Activated CD8-positive, alpha-beta memory T cell treated with anti-CD3 and anti-CD28 coated beads, Interleukin-2, amount 50 U/mL, for 24 hours (primary cell): ENCODE results near the gene PRIMPOL.
"Not testable (repeated sequence)": the region's sequence is repeated elsewhere in the genome, so short reads cannot be mapped to it uniquely, and the experiment has no call there.

Source experiments
- DNase-seq: peaks from one replicate; pipeline ENCODE4 v3.0.0-alpha.2; 2020; ENCODE audit errors: extremely low read depth

Gene PRIMPOL

DNA sequence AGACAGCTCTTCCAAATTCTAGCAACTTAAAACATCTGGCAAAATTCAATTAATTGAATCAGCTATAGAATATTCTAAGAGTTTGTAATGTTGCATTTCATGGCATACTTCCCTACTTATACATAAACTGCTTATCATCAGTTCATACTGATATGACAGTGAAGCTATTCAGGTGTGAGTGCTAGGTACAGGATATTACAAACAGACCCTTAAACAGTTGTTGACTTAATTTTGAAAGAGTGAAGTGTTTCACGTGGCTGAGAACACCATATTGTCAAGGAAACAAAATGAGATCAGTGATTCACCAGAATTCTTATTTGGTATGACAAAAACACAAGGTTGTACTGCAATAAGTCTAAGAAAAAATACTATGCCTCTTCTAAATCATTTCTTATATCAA lies 56.9 kb downstream of the PRIMPOL start:
- no peak for DNase-seq

DNA sequence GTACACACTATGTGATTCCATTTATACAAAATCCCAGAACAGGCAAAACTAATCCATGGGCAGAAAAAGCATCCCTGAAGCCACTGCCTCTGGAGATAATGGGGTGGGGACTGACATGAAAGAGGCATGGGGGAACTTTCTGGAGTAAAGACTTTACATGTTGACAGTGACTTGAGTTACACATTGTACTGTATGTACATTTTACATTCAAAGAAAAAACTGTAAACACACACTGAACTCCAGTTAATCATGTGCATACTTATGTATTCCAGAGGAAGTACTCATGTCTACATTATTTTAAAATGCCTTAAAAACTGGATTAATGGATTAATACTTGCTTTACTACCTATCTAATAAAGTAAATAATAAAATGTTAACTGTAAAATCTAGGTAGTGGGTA lies 62.8 kb downstream of the PRIMPOL start:
- no peak for DNase-seq

DNA sequence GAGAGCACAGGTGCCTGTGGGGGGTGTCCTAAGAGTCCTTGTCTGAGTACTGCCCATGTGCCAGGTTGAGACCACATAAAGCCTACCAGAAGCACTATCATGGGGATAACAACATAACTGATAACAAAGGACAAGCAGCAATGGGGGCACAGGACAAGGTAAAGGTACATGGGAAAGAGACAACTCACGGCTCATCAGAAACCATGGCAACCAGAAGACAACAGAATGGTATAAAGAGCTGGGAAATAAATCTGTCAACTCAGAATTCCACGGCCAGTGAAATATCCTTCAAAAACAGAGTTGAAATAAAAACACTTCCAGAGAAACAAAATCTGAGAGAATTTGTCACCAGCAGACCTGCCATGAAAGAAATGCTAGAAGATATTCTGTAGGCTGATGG lies 64.3 kb downstream of the PRIMPOL start:
- no peak for DNase-seq

DNA sequence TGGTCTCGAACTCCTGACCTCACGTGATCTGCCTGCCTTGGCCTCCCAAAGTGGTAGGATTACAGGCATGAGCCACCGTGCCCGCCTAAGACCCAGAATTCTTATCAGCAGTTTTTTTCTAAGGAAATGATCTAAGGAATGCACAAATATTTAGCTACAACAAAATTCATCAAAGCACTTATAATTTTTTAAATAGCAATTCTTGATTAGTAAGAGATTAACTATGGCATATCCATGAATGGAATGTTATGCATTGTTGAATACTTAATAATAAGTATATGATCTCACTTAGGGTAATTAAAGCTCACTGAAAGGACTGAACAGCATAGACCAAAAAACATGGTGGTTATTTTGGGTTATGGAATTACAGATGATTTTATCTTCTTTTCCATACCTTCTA lies 66.0 kb downstream of the PRIMPOL start:
- DNase-seq = no peak

DNA sequence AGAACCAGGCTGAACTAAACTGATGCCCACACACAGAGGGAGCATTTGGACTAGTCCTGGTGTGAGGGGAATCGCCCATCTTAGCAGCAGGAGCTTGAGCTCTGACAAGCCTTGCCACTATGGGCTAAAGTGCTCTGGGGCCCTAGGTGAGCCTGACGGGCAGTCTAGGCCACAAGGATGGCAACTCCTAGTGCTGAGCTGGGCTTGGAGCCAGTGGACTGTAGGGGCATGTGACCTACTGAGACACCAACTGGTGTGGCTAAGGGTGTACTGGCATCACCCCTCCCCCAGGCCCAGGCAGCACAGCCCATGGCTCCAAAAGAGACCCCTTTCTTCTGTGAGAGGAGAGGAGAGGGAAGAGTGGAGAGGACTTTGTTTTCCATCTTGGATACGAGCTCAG lies 69.9 kb downstream of the PRIMPOL start:
- no peak for DNase-seq

DNA sequence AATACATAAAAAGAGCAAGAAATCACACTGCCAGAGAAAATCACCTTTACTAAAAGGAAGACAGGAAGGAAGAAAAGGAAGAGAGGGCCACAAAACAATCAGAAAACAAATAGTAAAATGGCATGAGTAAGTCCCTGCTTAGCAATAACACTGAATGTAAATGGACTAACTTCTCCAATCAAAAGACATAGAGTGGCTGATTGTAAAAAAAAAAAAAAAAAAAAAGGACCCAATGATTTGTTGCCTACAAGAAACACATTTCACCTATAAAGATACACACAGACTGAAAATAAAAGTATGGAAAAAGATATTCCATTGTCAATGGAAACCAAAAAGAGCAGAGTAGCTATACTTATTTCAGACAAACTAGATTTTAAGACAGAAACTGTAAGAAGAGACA lies 71.7 kb downstream of the PRIMPOL start:
- no peak for DNase-seq

DNA sequence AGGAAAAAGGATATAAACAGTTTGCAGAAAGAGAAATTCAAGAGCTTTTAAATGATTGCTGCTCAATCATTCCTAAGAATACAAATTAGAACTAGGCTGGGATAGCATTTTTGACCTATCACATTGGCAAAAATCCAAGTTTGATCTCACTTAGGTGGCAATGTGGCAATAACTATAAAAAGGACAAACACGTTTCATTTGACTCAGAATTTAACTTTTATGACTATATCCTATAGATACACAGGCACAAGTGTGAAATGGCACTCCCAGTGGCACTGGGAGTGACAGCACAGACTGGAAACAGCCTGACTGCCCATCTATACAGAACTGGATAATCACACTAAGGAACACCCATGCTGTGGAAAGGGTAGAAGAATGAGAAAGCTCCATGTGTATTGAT lies 73.3 kb downstream of the PRIMPOL start:
- no peak for DNase-seq

DNA sequence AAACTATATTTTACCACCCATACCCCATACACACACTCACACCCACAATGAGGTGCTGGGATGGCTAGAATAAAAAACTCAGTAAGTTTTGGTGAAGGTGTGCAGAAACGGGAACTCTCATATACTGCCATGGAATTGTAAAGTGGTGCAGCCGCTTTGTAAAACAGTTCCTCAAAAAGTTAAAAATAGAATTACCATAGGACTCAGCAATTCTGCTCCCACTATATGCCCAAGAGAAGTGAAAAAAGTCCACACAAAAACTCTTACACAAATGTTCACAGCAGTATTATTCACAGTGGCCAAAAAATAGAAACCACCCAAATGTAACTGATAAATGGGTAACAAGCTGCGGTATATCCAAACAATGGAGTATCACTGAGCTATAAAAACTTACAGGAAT lies 77.9 kb downstream of the PRIMPOL start:
- DNase-seq = no peak

DNA sequence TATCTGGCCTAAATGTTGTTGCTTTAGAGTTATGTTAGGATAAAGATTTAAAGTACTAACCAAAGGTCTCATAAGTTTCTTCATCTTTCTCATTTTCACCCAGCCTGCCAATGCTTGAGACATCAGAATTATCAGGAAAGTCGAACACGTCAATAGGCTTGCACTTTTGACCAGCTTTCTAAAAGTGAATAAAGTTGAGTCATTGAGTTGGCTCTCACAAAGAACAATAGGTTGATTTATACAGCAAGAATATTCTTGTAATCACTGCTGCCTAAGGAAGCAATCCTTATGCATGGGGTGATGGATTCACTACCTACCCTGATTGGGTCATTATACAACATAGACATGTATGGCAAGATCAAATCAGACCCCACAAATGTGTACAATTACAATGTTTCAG lies 79.3 kb downstream of the PRIMPOL start:
- no peak for DNase-seq

DNA sequence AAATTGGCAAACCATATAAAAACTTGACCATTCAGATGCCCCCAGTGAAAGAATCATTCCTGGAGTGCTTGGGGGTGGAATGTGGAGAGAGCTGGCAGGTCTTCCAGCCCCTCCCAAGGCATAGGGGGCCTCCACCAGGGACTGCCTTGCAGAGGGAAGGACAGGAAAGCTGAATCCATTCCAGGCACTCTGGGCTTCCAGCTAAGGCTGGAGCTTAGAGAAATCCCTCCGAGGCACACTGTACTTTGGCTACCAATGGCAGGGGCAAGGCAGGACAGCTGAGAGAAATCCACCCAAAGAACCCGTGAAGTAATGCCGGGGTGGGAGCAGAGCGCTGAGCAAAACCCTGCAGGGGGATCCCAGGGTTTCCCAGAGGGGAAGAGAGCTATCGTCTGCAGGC lies 80.4 kb downstream of the PRIMPOL start:
- no peak for DNase-seq

DNA sequence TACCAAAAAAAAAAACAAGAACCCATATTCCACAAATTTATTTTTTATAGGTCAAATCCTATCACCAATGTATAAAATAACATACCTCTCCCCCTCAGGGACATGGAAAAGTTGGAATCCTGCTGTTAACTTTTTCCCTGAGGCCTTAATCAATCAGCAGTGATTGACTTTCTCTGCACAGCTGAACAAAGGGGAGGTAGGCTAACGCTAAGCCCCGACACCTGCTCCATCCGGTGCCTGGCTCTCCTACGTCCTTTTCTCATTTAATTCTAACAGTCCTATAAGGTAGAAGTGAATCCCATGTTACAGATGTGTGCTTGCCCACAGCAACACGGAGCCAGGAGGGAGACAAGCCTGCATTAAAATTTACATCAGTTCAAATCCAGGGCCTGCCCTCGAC lies 81.5 kb downstream of the PRIMPOL start:
- no peak for DNase-seq

DNA sequence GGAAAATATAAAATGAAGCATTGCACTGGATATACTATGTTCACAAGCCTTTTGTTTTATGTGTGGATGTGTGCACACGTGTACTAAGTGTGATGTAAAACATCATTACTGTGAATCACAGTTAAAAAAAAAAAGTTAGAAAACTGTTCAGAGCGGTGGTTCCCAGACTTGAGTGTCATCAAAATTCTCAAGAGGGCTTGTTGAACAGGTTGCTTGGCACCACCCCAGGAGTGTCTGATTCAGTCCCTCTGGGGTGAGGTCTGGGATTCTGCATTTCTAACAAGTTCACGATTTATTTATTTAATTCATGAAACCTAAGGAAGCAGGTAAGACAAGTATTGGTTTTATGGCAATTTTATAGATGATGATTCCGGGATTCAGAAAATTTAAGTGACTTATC lies 82.6 kb downstream of the PRIMPOL start:
- DNase-seq = no peak

DNA sequence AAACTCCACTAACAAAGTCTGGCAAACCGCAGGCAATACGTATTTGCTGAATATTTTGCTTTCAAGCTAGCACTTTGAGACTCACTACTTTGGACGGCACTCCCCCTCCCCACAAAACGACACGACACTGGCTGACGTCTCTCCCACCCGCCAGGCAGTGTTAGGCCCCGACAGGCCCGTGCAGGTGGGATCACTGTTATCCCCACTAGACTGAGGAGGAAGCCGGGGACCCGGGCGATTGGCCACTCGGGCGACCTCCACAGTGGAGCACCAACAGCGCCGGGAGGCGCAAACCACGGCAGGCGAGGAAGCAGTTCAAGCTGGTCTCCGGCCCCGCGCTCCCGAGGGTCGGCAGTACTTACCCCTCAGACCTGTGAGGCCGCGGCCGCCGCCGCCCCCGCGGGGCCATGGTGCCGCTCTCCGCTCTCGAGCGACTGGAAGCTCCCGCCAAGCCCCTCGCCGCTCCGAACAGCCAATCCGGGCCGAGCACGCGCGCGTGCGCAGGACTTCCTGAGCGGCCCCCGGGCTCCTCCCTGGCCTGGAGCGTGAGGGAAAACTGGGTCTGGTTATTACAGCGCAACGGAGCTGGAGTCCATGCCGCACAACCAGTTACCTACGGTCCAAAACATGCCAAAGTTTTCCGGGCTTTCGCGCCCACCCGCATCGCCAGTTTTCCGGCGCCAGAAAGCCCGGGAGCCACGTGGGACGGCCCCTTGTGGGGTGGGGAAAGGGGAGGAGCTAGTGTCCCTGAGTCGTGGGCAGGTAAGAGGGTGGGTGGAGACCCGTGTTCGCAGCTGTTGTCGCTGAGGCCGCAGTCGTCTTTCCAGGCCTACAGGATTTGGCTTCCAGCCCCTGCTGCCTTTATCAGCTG lies 84.4 kb downstream of the PRIMPOL start, which contains the start of gene CENPU:
Gene CENPU, minus strand, starts transcription at position 443 of the 871 bp plus-strand sequence. Its CDS starts 34 bp downstream, at position 409.
- DNase-seq = peak; percentile 83

DNA sequence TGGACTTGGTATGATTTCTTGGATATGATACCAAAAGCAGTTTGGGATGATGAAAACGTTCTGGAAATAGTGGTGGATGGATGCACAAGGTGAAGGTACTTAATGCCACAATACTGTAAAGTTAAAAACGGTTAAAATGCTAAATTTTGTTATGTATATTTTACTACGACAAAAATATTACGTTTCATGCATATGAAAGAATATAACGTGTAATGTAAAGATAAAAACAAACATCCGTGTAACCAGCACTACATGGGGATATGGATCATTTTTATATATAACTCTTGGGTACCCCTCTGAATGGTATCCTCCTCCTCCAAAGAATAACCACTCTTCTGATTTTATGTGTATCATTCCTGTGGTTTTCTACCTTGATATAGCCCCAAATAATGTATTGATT lies 85.2 kb downstream of the PRIMPOL start:
- no peak for DNase-seq

DNA sequence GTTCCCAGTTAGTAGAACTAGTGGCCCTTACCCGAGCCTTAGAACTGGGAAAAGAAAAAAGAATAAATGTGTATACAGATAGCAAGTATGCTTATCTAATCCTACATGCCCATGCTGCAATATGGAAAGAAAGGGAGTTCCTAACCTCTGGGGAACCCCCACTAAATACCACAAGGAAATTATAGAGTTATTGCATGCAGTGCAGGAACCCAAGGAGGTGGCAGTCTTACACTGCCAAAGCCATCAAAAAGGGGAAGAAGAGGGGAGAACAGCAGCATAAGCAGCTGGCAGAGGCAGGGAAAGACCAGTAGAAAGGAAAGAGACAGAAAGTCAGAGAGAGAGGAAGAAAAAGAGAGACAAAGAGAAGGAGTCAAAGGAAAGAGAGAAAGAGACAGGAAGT lies 90.0 kb downstream of the PRIMPOL start:
- not testable (repeated sequence) for DNase-seq

DNA sequence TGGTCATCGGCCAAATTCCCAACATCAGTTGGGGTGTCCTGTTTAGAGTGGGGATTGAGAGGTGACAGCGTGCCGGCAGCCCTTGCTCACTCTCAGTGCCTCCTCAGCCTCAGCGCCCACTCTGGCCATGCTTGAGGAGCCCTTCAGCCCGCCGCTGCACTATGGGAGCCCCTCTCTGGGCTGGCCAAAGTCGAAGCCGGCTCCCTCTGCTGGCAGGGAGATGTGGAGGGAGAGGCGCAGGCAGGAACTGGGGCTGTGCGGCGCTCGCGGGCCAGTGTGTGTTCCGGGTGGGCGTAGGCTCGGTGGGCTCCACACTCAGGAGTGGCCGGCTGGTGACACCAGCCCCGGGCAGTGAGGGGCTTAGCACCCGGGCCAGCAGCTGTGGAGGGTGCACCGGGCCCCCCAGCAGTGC lies 91.4 kb downstream of the PRIMPOL start:
- no peak for DNase-seq

DNA sequence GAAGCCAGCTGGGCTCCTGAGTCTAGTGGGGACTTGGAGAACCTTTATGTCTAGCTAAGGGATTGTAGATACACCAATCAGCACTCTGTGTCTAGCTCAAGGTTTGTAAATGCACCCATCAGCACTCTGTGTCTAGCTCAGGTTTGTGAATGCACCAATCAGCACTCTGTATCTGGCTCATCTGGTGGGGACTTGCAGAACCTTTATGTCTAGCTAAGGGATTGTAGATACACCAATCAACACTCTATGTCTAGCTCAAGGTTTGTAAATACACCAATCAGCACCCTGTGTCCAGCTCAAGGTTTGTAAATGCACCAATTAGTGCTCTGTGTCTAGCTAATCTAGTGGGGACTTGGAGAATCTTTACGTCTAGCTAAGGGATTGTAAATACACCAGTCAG lies 92.1 kb downstream of the PRIMPOL start:
- DNase-seq = not testable (repeated sequence)

DNA sequence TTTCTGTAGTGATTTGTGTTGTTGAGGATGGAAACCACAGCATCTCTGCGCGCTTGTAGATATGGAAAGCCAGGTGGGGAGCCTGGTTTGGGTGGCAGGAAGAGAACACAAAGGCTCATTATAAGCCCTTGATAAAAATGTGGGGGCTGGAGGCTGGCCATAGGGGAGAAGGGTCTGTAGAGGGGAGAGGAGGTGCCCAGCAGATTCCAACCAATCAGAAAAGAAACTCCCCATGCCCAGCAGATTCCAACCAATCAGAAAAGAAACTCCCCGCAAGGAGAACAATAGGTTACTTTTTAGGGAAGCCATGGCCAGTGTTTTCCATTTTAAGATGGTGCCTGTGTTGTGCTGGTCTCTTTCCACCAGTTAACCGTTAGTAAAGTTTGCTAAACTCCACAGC lies 94.1 kb downstream of the PRIMPOL start:
- no peak for DNase-seq

DNA sequence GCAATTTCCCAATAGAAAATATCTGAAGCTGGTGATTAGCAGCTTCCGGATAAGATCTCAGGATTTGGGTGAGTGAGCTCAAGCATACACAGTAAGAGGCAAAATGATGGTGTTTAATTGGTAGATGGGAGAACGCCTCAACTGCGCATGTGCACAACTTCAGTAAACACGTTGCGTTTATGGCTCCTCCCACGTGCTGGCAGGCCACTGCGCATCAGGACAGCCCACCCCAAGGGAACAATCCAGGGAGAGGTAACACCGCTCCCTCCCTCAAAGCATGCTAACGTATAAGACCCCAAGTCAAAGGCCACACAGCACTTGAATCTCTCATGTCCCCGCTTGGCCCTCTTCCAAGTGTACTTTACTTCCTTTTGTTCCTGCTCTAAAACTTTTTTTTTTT lies 94.7 kb downstream of the PRIMPOL start:
- DNase-seq = no peak
